SHP77 treated with DMSO at 0.1 percent for 48 hours (cell line): Measurements from ENCODE around the gene FAXDC2.
"Not testable (repeated sequence)": the region's sequence is repeated elsewhere in the genome, so short reads cannot be mapped to it uniquely, and the experiment has no call there.

Experiments used
- DNase-seq: peaks from one replicate; lab custom pipeline; 2025; lab: John Stamatoyannopoulos, UW

Gene FAXDC2

DNA sequence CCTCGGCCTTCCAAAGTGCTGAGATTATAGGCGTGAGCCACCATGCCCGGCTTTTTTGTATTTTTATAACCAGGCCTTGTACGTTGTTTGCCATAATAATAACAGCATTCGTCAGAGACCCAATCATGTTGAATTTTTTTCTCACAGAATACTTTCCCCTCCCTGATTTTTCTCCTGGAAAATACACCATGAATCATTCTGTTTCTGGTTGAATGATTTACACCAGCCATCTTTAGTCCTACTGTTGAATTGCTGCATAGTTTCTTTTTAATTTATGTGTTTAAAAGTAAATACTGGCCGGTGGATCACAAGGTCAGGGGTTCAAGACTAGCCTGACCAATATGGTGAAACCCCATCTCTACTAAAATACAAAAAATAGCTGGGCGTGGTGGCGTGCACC is 11.5 kb upstream of the FAXDC2 start:
- DNase-seq: no peak

DNA sequence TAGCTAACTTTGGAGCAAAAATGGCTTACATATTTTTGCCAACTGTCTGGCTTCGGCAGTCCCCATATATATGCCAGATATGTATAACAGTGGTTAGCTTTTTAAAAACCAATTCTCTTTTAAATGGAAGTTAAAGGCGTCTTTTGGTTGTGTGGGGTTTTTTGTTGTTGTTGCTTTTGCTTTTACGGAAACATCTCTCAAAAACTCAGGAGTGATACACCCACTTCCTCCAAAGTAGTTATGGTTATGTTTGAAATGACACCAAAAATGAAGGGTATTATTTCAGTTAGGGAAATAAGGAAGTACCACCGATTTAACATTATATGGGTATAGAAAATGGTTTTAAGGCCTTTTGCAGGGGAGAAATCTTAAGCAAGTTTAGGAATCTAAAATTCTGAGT is 10.4 kb upstream of the FAXDC2 start:
- no peak for DNase-seq

DNA sequence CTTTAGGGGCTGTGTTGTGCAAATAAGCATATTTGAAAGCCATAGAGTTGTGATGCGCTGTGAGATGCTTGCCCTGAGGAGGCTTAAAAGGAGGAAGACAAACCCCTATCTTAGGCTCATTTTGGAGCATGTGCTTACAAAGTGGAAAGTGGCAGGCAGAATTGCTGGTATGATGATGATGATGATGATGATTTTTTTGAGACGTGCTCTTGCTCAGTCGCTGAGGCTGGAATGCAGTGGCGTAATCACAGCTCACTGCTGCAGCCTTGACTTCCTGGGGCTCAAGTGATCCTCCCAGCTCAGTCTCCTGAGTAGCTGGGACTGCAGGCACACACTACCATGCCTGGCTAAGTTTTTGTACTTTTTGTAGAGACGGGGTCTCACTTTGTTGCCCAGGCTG is 9.7 kb upstream of the FAXDC2 start:
- no peak for DNase-seq

DNA sequence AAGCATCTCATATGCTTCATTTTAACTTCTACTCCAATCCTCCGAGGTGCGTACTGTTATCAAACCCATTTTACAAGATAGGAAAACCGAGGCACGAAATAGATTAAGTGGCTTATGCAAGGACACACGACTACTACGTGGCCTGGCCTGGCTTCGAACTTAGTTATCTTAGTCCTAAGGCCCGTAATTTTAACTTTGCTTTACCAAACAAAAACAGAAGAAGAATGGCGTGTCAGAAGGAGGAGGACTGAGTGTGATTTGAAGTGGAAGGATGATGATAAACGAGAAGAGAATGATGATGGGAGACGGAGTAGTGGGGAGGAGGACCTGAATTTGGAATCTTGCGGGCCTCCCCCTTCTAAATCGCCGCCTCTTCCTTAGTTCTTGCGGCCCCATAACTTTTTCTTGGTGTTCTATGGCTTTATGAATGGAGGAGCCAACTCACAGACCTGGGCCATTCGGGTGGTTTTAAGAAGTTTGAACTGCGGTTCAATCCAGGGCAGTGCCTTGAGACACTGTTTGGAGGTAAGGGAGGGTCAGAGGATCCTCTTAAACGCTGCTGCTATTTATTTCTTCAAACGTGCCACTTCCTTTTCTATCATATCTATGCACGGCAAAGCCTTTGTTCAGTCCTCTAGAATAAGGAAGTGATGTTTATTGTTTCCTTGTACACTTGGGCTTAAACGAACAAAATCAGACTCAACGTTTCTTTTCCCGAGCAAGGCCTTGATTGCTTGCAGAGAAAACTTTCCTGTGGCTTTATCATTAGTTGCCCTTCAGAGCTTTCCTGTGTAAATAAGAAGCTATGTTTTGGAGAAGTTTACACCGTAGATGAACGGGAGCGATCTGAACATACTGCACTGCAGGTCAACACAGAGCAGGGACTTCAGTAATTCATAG is 8.8 kb upstream of the FAXDC2 start:
- no peak for DNase-seq

DNA sequence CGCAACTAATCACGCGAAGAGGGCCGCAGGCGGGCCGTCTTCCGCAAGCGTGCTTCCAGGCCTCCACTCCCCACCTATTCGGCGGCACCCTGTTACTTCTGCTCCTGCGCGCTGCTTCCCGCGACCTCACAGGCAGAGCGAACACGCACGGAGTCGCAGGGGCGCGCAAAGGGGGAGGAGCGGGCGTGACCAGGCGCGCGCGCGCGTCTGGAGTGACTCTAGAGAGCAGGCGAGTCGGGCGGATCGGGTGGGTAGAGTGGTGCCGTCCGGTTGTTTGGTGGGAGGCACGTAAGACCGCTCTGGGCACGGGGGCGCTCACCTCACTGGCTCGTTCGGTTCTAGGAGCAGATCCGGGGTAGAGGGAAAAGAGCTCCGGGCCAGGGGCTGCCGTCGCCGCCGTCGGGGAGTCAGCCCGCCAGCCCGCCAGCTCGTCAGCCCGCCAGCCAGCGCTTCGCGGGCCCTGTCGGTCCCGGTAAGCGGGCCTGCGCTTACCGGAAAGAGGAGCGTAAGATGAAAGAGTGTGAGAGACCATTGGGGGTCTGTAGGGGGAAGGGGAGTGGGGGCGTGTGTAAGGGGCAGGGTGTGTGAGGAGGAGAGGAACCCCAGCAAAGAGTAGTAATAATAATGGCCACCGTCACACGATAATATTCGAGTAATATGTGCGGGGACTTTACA is 8.0 kb upstream of the FAXDC2 start, which contains the start of gene CNOT8:
Gene CNOT8 (plus strand): TSS at position 331 of the 675 bp plus-strand sequence. CDS start 4,652 bp downstream, outside the sequence.
- peak; percentile 92 for DNase-seq

DNA sequence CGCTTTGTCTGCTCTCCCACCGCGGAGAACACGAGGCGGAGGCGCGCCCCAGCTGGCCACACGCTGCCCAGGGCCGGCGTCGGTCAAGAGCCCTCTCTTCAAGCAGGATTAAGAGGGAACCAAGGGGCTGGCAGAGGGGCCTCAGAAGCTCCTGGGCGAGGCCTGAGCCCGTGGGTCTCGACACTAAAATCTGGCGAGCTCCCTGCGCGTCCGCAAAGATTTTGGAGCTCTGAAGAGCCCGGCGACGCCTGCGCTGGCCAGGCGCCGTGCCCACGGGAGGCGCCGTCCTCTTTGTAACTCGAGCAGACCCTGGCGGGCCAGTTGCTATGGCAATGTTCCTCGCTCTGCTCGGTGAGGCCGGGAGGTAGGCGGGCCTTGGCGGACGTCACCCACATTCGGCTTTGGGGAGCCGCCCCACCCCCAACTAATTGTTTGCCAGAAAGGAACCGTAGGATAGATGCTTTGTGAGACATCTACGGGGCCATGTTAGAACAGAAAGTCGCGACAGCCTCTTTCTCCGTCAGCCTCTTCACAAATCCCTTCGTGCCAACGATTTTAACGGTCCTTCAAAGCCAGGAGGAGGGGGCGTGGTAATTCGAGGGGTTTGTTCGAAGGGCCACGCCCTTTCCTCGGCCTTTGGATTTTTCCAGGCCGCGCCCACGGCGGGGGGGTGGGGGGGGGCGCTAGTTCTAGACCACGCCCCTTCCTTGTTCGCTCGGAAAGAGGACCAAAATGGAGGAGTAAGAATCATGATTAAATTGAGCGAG is 7.3 kb upstream of the FAXDC2 start:
- DNase-seq: peak; percentile 91

DNA sequence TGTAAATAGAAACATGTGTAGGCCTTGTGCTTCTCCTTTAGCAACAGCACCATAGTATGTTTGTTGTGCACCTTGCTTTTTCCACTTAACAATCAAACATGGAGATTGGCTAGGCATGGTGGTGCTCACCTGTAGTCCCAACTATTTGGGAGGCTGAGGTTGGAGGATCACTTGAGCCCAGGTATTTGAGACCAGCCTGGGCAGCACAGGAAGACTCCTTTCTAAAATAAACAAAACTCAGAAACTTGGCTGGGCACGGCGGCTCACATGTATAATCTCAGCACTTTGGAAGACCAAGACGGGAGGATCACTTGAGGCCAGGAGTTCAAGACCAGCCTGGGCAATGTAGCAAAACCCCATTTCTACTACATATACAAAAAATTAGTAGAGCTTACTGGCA is 948 bp upstream of the FAXDC2 start:
- no peak for DNase-seq

DNA sequence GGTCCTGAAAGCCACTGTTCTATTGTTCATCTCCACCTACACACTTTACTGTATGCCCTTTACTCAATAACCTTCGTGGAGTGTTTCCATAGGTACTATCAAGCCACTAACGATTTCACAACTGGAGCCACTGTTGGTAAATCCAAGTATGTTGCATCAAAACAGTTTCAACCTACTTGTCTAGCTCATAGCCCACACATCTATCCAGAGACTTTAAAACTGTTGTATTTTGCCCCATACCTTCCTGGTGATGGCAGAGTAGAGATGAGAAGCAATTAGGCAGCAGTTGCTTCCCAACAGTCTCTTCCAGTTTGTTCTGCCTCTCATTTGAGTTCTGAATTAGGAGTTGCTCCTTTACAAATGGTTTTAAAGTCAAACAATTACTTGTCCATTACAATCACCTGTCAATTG is 607 bp downstream of the FAXDC2 start:
- DNase-seq: no peak

DNA sequence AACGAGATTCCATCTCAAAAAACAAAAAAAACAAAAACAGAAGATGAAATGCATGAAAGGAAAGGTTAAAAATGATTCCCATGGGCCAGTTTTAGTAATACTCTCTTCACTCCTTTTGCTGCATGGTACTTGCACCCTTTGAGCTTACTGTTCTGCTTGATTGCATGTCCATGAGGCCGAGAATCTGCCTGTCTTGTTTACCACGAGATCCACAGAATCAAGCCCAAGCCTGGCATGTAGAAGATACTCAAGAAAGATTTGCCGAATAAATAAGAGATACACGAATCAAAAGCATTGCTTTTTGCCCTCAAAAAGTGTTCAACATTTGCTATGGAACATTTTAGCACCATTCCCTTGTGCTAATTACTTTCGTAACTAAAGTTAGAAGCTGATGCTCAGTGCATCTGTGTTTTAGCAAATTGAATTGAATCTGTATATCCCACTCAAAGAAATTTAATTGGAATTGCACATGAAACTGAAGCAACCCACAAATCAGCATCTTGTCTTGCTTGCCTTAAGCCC is 1.1 kb downstream of the FAXDC2 start:
- no peak for DNase-seq

DNA sequence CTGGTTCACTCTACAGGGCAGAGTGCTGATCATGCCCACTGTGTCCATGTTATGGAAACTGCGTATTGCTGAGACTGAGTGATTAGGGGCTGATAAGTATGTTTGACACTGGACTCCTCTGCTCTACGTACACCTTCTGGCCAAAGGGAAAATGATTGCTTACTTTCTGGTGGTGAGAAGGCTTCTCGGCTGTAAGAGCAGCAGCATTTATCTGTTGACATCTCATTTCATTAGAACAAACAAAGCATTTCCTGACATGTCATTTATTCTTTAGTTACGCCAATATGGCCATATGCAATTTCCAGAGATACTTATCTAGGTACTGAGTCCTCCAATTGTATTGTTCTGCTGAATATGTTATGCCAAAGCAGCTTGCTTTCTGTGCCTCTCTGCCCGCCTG is 5.6 kb downstream of the FAXDC2 start:
- DNase-seq: no peak

DNA sequence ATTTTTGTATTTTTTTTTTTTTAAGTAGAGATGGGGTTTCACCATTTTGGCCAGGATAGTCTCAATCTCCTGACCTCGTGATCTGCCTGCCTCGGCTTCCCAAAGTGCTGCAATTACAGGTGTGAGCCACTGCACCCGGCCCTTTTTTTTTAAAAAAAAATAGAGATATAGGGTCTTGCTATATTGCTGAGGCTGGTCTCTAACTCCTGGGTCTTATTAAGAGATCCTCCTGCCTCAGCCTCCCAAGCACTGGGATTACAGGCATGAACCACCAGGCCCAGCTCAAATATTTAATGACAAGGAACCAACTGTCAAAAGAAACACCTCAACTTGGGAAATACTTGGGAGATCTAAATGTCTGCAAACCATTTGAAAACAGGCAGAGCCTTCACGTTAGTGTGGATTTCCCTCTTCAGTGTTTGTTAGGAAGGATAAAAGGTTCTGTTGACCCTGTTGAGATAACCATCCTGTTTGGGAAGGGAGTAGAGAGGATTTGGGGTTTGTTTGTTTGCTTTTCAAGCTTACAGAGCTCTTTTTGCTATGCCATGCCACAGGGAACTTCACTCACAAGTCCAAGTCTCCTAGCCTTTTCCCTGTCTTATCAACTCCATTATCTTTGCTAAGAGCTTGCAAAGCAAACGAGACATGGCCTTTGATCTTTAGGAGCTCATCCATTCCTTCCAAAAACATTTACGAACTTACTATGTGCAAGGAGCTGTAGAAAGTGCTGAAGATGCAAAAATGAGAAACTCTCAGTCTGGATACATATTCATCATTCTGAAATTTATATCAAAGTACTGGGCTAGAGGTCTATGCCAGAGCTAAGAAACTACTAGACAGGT is 7.5 kb downstream of the FAXDC2 start:
- DNase-seq: no peak

DNA sequence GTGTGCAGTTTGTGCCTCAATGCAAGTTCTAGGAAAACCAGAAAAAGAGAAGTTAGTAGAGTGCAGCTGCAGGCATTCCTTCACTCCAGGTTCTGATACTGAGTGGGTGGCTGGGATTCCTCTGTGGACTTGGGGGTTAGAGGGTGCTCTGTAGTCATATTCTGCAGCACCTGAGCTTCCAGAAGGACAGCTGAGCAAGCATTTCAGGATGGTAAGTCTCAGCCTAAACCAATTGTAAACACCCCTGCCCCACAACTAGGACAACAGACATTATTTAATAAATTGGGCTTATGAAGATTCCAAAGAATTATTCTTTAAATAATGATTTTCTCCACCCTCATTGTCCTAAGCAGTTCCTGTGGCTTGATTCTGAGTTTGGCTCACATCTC is 9.1 kb downstream of the FAXDC2 start:
- no peak for DNase-seq

DNA sequence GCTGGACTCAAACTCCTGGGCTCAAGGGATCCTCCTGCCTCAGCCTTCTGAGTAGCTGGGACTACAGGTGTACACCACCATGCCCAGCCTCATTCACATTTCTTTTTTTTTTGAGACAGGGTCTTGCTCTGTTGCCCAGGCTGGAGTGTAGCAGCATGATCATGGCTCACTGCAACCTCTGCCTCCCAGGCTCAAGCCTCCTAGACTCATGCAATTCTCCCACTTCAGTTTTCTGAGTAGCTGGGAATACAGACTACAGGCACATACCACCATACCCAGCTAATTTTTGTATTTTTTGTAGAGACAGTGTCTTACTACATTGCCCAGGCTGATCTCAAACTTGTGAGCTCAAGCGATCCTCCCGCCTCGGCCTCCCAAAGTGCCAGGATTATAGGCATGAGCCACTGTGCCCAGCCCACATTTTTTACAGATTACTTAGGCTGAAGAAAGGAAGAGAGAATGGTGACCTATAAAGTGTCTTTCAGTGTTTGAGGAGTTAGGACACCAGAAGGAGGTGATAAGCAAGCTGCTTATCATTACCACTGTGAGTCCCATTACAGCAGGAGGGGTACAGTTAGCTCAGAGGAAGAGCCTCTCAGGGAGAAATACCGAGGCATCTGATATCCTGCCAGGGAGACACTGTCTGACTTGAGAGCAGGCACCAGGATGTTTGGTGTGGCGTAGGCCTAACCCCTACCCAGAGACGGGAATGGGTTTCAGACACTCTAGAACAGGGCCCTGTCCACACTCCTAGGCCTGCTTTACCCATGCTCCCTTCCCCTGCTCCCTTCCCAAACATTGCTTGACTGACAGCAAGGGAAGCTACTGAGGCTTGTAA is 9.7 kb downstream of the FAXDC2 start:
- no peak for DNase-seq

DNA sequence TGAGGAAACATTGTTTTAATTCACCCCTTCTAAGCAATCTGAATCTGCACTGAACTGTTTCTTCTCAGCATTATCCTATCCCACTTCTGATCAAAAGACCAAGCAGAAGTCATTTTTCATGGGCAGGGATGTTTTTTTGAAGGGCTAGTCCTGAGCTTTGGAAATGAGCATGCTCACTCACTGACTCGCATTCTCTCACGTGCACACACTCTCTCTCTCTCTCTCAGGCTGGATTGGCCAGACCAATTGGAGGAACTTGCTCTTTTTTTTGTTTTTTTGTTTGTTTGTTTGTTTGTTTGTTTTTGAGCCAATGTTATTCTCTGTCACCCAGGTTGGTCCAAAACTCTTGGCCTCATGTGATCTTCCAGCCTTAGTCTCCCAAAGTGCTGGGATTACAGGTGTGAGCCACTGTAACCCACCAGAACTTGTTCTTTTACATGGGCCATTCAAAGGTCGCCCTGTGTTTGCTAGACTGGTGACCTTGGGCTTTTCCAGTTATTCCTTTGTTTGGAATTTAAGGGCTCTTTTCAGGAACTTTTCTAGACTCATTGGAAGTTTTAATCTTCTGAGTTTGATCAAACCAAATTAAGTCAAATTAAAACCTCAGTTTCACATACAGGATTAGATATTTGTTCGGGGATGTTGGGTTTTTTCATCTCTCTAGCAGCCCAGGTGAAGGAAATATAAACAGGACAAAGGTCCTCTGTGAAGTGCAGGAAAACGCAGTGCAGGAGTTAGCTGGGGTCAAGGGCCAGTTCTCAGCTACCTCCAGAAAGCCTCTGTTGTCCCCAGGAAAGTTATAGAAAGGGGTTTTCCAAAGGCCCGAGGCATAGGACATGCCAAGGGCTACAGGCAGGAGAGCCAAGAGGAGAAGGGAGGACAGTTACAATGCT is 13.1 kb downstream of the FAXDC2 start:
- DNase-seq: no peak

DNA sequence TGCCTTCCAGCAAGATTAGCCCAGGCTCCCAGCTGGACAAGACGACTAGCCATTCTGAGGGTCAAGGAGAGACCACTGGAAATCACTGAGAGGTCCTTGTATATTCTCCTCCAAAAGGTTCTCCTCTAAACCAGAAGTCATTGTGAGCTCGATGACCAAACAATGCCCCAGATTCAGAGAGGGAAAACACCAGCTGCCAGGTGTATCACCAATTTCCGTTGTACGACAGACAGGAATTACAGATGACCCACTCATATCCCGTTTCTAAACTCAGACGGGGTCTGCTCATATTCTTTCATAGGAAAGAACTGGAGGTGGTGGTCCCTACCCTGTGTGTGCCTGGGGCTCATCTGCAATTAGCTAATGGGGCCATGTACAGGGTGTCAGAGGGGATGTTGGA is 14.2 kb downstream of the FAXDC2 start:
- DNase-seq: peak; percentile 12

DNA sequence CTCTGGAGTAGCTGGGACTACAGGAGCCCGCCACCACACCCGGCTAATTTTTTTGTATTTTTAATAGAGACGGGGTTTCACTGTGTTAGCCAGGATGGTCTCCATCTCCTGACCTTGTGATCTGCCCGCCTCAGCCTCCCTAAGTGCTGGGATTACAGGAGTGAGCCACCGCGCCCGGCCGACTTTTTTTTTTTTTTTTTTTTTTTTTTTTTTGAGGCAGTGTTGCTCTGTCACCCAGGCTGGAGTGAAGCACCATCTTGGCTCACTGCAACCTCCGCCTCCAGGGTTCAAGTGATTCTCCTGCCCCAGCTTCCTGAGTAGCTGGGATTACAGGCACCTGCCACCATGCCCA is 14.7 kb downstream of the FAXDC2 start:
- DNase-seq: not testable (repeated sequence)

DNA sequence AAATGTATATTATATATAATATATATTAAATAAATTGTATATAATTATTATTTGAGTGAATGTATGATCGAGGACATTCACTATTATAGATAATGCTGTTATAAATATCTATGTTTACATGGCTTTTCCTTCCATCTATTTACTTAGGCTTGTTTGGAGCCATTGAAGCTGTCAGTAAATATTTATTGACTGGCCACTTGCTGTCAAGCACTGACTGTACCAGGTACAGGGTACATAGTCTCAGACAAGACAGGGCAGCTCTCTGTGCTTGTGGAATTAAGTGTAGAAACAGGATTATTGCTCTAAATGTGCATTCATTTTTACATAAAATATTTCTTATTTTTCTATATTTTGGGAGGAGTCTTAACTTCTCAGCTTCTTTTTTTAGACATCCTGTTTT is 16.4 kb downstream of the FAXDC2 start:
- peak; percentile 7 for DNase-seq

DNA sequence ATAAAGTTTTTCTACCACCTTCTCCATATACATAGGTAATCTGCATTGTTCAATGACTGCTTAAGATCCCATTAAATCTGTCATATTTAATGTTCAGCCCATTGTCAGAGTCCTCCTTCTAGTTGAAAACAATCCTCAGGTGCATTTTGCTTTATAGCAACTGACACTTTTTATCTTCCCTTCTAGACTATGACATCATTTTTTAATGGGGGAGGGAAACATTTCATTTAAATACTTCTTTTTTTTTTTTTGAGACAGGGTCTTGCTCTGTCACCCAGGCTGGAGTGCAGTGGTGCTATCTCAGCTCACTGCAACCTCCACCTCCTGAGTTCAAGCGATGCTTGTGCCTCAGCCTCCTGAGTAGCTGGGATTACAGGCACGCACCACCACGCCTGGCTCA is 17.6 kb downstream of the FAXDC2 start:
- DNase-seq: not testable (repeated sequence)

DNA sequence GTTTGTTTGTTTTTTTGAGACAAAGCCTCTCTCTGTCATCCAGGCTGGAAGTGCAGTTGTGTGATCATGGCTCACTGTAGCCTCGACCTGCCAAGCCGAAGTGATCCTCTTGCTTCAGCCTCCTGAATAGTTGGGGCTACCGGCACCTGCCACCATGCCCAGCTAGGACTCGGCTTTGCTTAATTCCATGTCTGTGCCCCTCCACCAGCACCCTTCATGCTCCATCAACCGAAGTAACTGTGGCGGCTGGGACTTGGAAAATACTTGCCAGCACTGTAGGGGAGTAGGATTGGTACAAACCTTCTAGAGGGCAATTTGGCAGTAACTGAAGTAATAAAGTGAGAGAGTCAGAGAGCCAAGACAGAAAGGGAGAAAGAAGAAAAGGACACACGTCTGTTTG is 19.0 kb downstream of the FAXDC2 start:
- no peak for DNase-seq

DNA sequence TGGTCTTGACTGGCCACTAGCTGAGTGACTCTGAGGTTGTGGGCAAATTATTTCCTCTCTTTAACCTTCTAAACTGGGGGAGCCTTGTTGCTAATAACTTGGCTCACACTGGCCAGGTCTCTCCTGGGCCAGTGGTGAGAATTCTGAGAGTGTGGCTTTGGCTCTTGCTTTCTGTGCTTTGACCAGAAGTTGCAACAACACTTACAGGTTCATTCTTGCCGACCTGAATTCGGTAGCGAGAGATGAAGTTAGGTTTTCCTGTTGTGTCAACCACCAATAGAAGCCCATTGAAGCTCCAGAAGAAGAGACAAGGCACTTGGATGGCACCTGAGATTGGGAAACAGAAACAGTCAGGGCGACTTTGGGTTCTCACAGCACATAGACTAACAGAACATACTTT is 19.8 kb downstream of the FAXDC2 start:
- DNase-seq: no peak
